Coronary artery (tissue), 2 donors: Measurements from ENCODE around the gene SLC24A3.
A peak's percentile ranks its signal among the peaks of the same experiment; 100 is the strongest.

ENCODE experiments used
- DNase-seq: peaks from one replicate; pipeline ENCODE4 v3.0.0-alpha.2; 2017; ENCODE audit warnings: low spot score
- H3K27ac ChIP-seq, 2 donors: fragments of 200-600 bp; sonication (generic); one replicate each; pipeline ENCODE4 v1.5.1; 2016 to 2019
- H3K4me3 ChIP-seq: fragments of 200-600 bp; sonication (generic); 2 replicates; pipeline ENCODE4 v1.5.1; 2016; ENCODE audit warnings: mild to moderate bottlenecking, moderate library complexity
- TF ChIP-seq, protein P1 (sequence below): fragments of 200-600 bp; sonication (generic); IDR thresholded peaks from one replicate; pipeline ENCODE4 v1.5.1; 2019; ENCODE audit warnings: antibody characterized with exemption

SLC24A3 gene

DNA sequence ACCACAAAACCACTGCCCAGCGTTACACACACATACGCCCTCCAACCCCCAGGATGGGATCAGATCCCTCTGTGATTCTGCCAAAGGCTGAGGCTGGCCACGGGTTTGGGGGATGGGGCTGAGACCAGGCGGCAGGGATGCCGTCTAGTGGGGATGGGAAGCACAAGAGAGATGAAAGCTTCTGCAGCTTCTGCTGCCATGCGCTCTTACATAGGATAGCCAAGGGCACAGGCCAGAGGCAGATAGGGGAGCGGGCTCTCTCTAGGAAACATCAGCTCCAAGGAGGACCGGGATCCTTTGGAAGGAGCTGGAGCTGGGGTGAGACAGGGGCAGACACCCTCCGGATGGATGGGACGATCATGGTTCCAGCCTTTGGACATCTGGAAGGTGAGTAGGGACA lies 526.9 kb downstream of the SLC24A3 start:
- peak; percentile 68 for DNase-seq
- H3K4me3 ChIP-seq: no peak overlapping the region
- no peak overlapping the region for H3K27ac ChIP-seq
- TF ChIP-seq, protein P1, sequence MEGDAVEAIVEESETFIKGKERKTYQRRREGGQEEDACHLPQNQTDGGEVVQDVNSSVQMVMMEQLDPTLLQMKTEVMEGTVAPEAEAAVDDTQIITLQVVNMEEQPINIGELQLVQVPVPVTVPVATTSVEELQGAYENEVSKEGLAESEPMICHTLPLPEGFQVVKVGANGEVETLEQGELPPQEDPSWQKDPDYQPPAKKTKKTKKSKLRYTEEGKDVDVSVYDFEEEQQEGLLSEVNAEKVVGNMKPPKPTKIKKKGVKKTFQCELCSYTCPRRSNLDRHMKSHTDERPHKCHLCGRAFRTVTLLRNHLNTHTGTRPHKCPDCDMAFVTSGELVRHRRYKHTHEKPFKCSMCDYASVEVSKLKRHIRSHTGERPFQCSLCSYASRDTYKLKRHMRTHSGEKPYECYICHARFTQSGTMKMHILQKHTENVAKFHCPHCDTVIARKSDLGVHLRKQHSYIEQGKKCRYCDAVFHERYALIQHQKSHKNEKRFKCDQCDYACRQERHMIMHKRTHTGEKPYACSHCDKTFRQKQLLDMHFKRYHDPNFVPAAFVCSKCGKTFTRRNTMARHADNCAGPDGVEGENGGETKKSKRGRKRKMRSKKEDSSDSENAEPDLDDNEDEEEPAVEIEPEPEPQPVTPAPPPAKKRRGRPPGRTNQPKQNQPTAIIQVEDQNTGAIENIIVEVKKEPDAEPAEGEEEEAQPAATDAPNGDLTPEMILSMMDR: no peak

DNA sequence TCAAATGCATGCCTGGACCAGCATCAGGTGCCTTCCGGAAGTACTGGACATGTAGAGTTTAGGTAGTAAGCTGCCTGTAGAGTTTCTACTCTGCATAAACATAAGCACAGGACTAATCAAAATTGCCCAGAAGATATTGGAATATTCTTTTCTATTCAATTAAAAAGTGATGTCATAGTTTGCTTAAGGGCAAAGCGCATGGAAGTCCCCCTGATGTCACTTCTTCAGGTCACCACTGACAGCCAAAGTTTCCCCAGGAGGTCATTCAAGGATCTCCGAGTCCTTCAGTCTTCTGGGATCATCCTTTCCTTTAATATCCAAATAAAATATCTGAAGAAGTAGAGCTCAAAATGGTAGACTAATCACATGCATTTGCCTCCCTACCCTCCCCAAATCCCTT lies 528.1 kb downstream of the SLC24A3 start:
- no peak for DNase-seq
- TF ChIP-seq, protein P1: no peak
- Histone ChIP-seq H3K27ac (no peak overlapping the region), H3K4me3 (no peak overlapping the region)

DNA sequence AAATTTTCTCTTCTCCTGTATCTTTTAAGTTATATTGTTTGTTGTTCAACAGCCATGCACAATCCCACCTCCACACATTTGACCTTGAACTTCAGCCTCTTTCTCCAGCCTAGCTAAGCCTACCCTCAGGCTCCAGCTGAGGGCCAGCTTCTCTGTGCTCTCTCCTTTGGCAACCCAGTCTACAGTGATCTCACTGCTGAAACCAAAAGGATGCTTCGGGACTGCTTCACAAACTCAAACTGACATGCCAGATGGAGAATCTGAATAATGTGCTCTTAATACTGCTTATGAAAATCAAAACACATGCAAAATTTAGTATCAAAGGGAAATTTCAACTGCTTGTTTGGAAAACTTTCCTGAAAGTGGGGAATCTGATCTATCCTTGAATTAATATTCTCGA lies 529.5 kb downstream of the SLC24A3 start:
- DNase-seq: peak; percentile 28
- Histone ChIP-seq H3K27ac (no peak overlapping the region), H3K4me3 (no peak overlapping the region)
- TF ChIP-seq, protein P1: no peak

- Histone ChIP-seq H3K4me3 (no peak overlapping the region), H3K27ac (no peak overlapping the region)
- TF ChIP-seq, protein P1: no peak
- DNase-seq: peak; percentile 24
These were observed 530.7 kb downstream of the SLC24A3 start for GRCh38 chr20:19742974-19743639.

- no peak overlapping the region for H3K4me3 ChIP-seq
- DNase-seq: peak; percentile 14
- TF ChIP-seq, protein P1: no peak
- no peak overlapping the region for H3K27ac ChIP-seq
These were observed 531.2 kb downstream of the SLC24A3 start for GRCh38 chr20:19743640-19743995.

- TF ChIP-seq, protein P1: no peak
- DNase-seq: peak; percentile 9
- Histone ChIP-seq H3K27ac (no peak overlapping the region), H3K4me3 (no peak overlapping the region)
These were observed 532.7 kb downstream of the SLC24A3 start for GRCh38 chr20:19745106-19745505.

- TF ChIP-seq, protein P1: no peak
- no peak overlapping the region for H3K4me3 ChIP-seq
- no peak for DNase-seq
- no peak overlapping the region for H3K27ac ChIP-seq
These were observed 533.1 kb downstream of the SLC24A3 start for GRCh38 chr20:19745584-19745983.
